Coronary artery (tissue), 2 donors: ENCODE measurements around the gene ZNF609.

Source experiments
- DNase-seq: peaks from one replicate; pipeline ENCODE4 v3.0.0-alpha.2; 2017; ENCODE audit warnings: low spot score
- H3K27ac ChIP-seq, 2 donors: fragments of 200-600 bp; sonication (generic); one replicate each; pipeline ENCODE4 v1.5.1; 2016 to 2019
- H3K4me3 ChIP-seq: fragments of 200-600 bp; sonication (generic); 2 replicates; pipeline ENCODE4 v1.5.1; 2016; ENCODE audit warnings: mild to moderate bottlenecking, moderate library complexity
- CTCF ChIP-seq: fragments of 200-600 bp; sonication (generic); IDR thresholded peaks from one replicate; pipeline ENCODE4 v1.5.1; 2019; ENCODE audit warnings: antibody characterized with exemption

Gene ZNF609

GRCh38 chr15:64460206-64460723 lies at the start of gene ZNF609:
ZNF609 (plus strand) TSS chr15:64460578; CDS start chr15:64499420, 38,842 bp downstream.
- DNase-seq: peak; percentile 95

GRCh38 chr15:64412216-64412615 lies 48.2 kb upstream of the ZNF609 start:
- Histone ChIP-seq H3K4me3 (no peak overlapping the region), H3K27ac (no peak overlapping the region)
- no peak for DNase-seq
- no peak for TF ChIP-seq CTCF

More at GRCh38 chr15:64460206-64460723, at the start of gene ZNF609:
- no peak for TF ChIP-seq CTCF
- peak within 1 kb of the TSS; percentile 98 for H3K4me3 ChIP-seq
- H3K27ac ChIP-seq: peak within 1 kb of the TSS; percentile 83 to 99

- no peak overlapping the region for H3K4me3 ChIP-seq
- no peak for DNase-seq
- no peak for TF ChIP-seq CTCF
- H3K27ac ChIP-seq: no peak overlapping the region
These were observed 37.7 kb upstream of the ZNF609 start for GRCh38 chr15:64422697-64423096.

GRCh38 chr15:64423970-64424369 lies 36.4 kb upstream of the ZNF609 start:
- Histone ChIP-seq H3K27ac (no peak overlapping the region), H3K4me3 (no peak overlapping the region)
- TF ChIP-seq CTCF: no peak
- no peak for DNase-seq

GRCh38 chr15:64425221-64425620 lies 35.2 kb upstream of the ZNF609 start:
- DNase-seq: no peak
- TF ChIP-seq CTCF: no peak
- Histone ChIP-seq H3K27ac (no peak overlapping the region), H3K4me3 (no peak overlapping the region)

GRCh38 chr15:64426845-64427465 lies 33.4 kb upstream of the ZNF609 start:
- no peak for TF ChIP-seq CTCF
- H3K4me3 ChIP-seq: no peak overlapping the region
- DNase-seq: no peak
- H3K27ac ChIP-seq: no peak overlapping the region

- TF ChIP-seq CTCF: no peak
- peak overlapping the region in 1 of 2 donors; percentile 7 for H3K27ac ChIP-seq
- no peak overlapping the region for H3K4me3 ChIP-seq
- DNase-seq: no peak
These were observed 30.9 kb upstream of the ZNF609 start for GRCh38 chr15:64429448-64429847.
